ENCODE data around the gene TRIM13.

DNA sequence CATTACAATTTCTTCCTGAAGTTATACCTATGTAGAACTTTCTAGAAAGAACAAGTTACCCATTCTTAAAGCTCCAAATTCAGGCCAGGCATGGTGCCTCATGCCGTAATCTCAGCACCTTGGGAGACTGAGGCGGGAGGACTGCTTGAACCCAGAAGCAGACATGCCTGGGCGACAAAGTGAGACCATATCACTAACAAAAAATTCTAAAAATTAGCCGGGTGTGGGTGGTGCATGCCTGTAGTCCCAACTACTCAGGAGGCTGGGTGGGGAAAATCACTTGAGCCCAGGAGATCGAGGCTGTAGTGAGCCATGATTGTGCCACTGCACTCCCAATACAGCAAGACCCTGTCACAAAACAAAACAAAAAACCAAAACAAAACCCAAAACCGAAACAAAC, 41.4 kb downstream of the TRIM13 start:
- TF ChIP-seq EZH2 (IDR thresholded peaks at IDR 0.05; ENCODE audit: low read depth, low read length, severe bottlenecking) (no peak), SP1 (IDR thresholded peaks at IDR 0.05; ENCODE audit: low read depth, low read length) (no peak), POLR2AphosphoS5 (IDR thresholded peaks at IDR 0.05; ENCODE audit: low read depth, low read length) (no peak), SRF (IDR thresholded peaks at IDR 0.05; ENCODE audit: low read depth, low read length) (no peak), SAP30 (IDR thresholded peaks at IDR 0.05; ENCODE audit: insufficient read depth, insufficient replicate concordance, low read length) (no peak), TEAD4 (IDR thresholded peaks at IDR 0.05; ENCODE audit: low read depth, low read length) (no peak), GABPA (IDR thresholded peaks at IDR 0.05; ENCODE audit: borderline replicate concordance, insufficient read depth, low read length) (no peak), MAFK (IDR thresholded peaks at IDR 0.05; ENCODE audit: low read depth, low read length) (no peak)
- TF ChIP-seq, protein P1, sequence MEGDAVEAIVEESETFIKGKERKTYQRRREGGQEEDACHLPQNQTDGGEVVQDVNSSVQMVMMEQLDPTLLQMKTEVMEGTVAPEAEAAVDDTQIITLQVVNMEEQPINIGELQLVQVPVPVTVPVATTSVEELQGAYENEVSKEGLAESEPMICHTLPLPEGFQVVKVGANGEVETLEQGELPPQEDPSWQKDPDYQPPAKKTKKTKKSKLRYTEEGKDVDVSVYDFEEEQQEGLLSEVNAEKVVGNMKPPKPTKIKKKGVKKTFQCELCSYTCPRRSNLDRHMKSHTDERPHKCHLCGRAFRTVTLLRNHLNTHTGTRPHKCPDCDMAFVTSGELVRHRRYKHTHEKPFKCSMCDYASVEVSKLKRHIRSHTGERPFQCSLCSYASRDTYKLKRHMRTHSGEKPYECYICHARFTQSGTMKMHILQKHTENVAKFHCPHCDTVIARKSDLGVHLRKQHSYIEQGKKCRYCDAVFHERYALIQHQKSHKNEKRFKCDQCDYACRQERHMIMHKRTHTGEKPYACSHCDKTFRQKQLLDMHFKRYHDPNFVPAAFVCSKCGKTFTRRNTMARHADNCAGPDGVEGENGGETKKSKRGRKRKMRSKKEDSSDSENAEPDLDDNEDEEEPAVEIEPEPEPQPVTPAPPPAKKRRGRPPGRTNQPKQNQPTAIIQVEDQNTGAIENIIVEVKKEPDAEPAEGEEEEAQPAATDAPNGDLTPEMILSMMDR (IDR thresholded peaks at IDR 0.05; ENCODE audit: control extremely low read depth in 1 of 3, insufficient read depth in 1 of 3, low read depth in 1 of 3, low read length in 3 of 3), result no peak
- TF ChIP-seq, protein P2, sequence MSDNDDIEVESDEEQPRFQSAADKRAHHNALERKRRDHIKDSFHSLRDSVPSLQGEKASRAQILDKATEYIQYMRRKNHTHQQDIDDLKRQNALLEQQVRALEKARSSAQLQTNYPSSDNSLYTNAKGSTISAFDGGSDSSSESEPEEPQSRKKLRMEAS (IDR thresholded peaks at IDR 0.05), result no peak
